Endothelial cell (in vitro differentiated cells): Measurements from ENCODE around the gene MAFF. TPM values are rescaled to one million over a fixed set of nuclear protein-coding genes. Genes with fewer than 3 reads are reported as not detected.
A peak's percentile ranks its signal among the peaks of the same experiment; 100 is the strongest.
"Not testable (repeated sequence)": the region's sequence is repeated elsewhere in the genome, so short reads cannot be mapped to it uniquely, and the experiment has no call there.

Experiments used
- DNase-seq: peaks from one replicate; pipeline ENCODE4 v3.0.0; 2021; ENCODE audit warnings: low spot score
- H3K27ac Mint-ChIP-seq: one replicate; pipeline ENCODE4 v1.8.0; 2021; ENCODE audit warnings: mixed read lengths, inconsistent platforms; ENCODE audit not compliant: unreplicated experiment
- H3K27me3 Mint-ChIP-seq: one replicate; pipeline ENCODE4 v1.8.0; 2021; ENCODE audit warnings: mild to moderate bottlenecking, moderate library complexity, mixed read lengths, inconsistent platforms; ENCODE audit not compliant: unreplicated experiment
- H3K36me3 Mint-ChIP-seq: one replicate; pipeline ENCODE4 v1.8.0; 2021; ENCODE audit warnings: mild to moderate bottlenecking, low read depth, mixed read lengths, inconsistent platforms; ENCODE audit not compliant: unreplicated experiment
- H3K4me1 Mint-ChIP-seq: one replicate; pipeline ENCODE4 v1.8.0; 2021; ENCODE audit warnings: mild to moderate bottlenecking, mixed read lengths, inconsistent platforms; ENCODE audit not compliant: unreplicated experiment
- H3K4me3 Mint-ChIP-seq: one replicate; pipeline ENCODE4 v1.8.0; 2021; ENCODE audit warnings: mild to moderate bottlenecking, mixed read lengths, inconsistent platforms; ENCODE audit not compliant: unreplicated experiment
- H3K9me3 Mint-ChIP-seq: one replicate; pipeline ENCODE4 v1.8.0; 2021; ENCODE audit warnings: mixed read lengths, inconsistent platforms; ENCODE audit not compliant: unreplicated experiment
- long read RNA-seq: library from polyadenylated mRNA; unstranded; transcript quantifications from one replicate; pipeline ENCODE4 v2.0.0, GENCODE V29; 2020; ENCODE audit not compliant: unreplicated experiment
- total RNA-seq: library from RNA; stranded (reverse); fragmentation: NEBNext Ultra II Directional; extraction: Animal tissue kit (Norgen Biotek cat#: 25700); gene quantifications from one replicate; pipeline ENCODE4 v1.2.1, GENCODE V29; 2021; ENCODE audit not compliant: unreplicated experiment
- TF ChIP-seq, protein P1 (sequence below): fragments of 200-600 bp; sonication (generic); IDR thresholded peaks from one replicate; pipeline ENCODE4 v1.5.0; 2021; ENCODE audit warnings: antibody characterized with exemption; ENCODE audit not compliant: unreplicated experiment

MAFF gene
- 3.5 TPM for total RNA-seq
- long read RNA-seq, transcript MAFF-201 (3 exons, 2,490 nt): major isoform, 5 of 6 reads
- long read RNA-seq, partial matches to known transcripts: 0 of 6 reads
- long read RNA-seq, other reads (novel, unspliced or antisense): 1 of 6 reads

DNA sequence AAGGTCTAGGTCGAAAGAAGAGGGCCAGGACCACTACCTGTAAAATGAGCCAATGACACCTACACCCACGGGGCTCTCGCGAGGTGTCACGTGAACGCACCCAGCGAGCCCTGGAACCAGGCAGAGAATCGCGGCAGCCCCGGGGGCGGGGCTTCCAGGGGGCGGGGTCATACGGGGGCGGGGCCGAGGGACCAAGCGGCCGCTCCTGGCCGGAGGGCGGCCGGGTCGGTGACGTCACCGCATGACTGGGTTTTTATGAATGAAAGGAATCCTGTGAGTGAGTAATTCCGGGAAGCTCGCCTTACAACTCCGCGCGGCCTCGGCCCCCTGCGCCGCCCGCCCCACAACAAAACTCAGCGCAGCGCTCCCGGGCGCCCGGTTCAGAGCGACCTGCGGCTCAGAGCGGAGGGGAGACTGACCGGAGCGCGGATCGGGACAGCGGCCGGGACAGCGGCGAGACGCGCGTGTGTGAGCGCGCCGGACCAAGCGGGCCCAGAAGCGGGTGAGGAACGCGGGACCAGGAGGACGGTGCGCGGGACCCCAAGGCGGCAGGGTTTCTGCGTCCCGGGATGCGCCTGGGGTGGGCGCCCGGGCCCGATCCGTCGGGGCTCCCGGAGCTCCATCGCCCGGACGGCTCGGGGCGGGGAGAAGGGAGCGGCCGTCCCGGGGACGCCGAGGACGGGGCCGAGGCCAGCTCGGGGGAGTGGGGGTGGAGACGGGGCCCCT is at the start of gene MAFF:
Gene MAFF, plus strand, starts transcription at position 284 of the 726 bp plus-strand sequence. CDS start 11,860 bp downstream, outside the sequence.
- DNase-seq: peak; percentile 92
- peaks cover 15% of the 10 kb centered on the region for H3K27me3 Mint-ChIP-seq

DNA sequence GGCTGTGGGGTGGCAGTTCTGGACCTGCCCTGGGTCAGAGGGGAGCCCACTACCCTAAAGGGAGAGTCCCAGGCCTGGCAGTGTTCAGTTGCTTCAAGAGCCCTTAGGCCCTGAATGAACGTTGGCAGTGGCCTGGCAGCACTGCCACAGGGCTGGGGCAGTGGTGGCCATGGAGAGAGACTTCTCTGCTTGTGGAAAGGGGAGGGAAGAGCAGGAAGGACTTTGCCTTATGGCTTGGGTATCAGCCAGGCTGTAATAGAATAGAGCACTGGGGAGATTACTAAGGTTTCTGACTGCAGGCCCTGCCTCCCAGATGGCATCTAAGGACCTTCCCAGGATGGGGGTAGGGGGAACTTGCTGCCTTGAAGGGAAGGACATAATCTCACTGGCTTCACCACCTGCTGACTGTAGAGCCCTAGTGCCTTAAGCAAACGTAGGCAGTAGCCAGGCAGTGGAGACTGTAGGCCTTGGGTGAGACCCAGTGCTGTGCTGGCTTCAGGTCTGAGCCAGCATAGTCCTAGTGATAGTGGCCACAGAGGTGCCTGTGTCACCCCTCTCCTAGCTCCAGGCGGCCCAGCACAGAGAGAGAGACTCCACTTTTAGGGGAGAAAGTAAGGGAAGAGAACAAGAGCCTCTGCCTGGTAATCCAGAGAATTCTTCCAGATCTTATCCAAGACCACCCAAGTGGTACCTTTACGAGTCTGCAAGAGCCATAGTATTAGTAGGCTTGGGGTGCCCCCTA is 47.8 kb upstream of the MAFF start:
- Mint-ChIP-seq H3K36me3 (no peaks in the 10 kb centered on the region), H3K27ac (no peak overlapping the region), H3K27me3 (peaks cover 2% of the 10 kb centered on the region), H3K9me3 (no peaks in the 10 kb centered on the region), H3K4me1 (peaks cover 18% of the 10 kb centered on the region), H3K4me3 (no peak overlapping the region)
- TF ChIP-seq, protein P1, sequence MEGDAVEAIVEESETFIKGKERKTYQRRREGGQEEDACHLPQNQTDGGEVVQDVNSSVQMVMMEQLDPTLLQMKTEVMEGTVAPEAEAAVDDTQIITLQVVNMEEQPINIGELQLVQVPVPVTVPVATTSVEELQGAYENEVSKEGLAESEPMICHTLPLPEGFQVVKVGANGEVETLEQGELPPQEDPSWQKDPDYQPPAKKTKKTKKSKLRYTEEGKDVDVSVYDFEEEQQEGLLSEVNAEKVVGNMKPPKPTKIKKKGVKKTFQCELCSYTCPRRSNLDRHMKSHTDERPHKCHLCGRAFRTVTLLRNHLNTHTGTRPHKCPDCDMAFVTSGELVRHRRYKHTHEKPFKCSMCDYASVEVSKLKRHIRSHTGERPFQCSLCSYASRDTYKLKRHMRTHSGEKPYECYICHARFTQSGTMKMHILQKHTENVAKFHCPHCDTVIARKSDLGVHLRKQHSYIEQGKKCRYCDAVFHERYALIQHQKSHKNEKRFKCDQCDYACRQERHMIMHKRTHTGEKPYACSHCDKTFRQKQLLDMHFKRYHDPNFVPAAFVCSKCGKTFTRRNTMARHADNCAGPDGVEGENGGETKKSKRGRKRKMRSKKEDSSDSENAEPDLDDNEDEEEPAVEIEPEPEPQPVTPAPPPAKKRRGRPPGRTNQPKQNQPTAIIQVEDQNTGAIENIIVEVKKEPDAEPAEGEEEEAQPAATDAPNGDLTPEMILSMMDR: no peak
- no peak for DNase-seq

More for the DNA sequence above, at the start of gene MAFF:
- Mint-ChIP-seq H3K9me3 (no peaks in the 10 kb centered on the region), H3K4me3 (peak within 1 kb of the TSS; percentile 85), H3K36me3 (no peaks in the 10 kb centered on the region), H3K27ac (peak within 1 kb of the TSS; percentile 43), H3K4me1 (peaks cover 23% of the 10 kb centered on the region)
- TF ChIP-seq, protein P1: no peak

DNA sequence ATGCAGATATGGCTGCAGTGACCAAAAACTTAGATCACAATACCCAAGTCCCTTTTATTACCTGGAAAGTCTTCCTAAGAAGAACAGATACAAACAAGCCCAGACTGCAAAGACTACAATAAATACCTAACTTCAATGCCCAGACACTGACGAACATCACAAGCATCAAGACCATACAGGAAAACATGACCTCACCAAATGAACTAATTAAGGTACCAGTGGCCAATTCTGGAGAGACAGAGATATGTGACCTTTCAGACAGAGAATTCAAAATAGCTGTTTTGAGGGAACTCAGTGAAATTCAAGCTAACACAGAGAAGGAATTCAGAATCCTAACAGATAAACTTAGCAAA is 47.3 kb upstream of the MAFF start:
- not testable (repeated sequence) for H3K4me3 Mint-ChIP-seq, H3K27me3 Mint-ChIP-seq, H3K36me3 Mint-ChIP-seq, H3K9me3 Mint-ChIP-seq, H3K27ac Mint-ChIP-seq, DNase-seq
- peaks cover 19% of the 10 kb centered on the region for H3K4me1 Mint-ChIP-seq

DNA sequence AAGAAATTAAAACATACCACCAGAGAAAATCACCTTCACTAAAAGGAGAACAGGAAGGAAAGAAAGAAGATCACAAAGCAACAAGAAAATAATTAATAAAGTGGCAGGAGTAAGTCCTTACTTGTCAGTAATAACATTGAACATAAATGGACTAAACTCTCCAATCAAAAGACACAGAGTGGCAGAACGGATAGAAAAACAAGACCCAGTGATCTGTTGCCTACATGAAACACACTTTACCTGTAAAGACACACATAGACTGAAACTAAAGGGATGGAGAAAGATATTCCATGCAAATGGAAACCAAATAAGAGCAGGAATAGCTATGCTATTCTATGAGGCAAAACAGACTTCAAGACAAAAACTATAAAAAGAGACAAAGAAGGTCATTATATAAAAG is 46.1 kb upstream of the MAFF start:
- TF ChIP-seq, protein P1: no peak
- Mint-ChIP-seq H3K27me3 (peaks cover 2% of the 10 kb centered on the region), H3K9me3 (no peaks in the 10 kb centered on the region), H3K36me3 (no peaks in the 10 kb centered on the region), H3K4me3 (no peak overlapping the region), H3K4me1 (peaks cover 16% of the 10 kb centered on the region), H3K27ac (no peak overlapping the region)
- no peak for DNase-seq

- Mint-ChIP-seq H3K36me3 (peaks cover 13% of the 10 kb centered on the region), H3K27me3 (peaks cover 10% of the 10 kb centered on the region), H3K27ac (no peak overlapping the region), H3K4me3 (no peak overlapping the region), H3K9me3 (no peaks in the 10 kb centered on the region), H3K4me1 (peaks cover 9% of the 10 kb centered on the region)
- no peak for DNase-seq
- TF ChIP-seq, protein P1: no peak
Observed at GRCh38 chr22:38162881-38163843, 38.6 kb upstream of the MAFF start.
